HG03442 (cell line): Measurements from ENCODE around the gene APLP2.
"Not testable (repeated sequence)": the region's sequence is repeated elsewhere in the genome, so short reads cannot be mapped to it uniquely, and the experiment has no call there.

Experiments used
- ATAC-seq: cut with Tn5 transposase; IDR thresholded peaks from one replicate; pipeline ENCODE4 v1.9.1; 2021; ENCODE audit warnings: mild to moderate bottlenecking, moderate library complexity; ENCODE audit not compliant: unreplicated experiment

The APLP2 gene

GRCh38 chr11:130190371-130190881 lies 120.7 kb downstream of the APLP2 start:
- no peak for ATAC-seq

- no peak for ATAC-seq
These were observed 122.2 kb downstream of the APLP2 start for GRCh38 chr11:130191896-130192295.

GRCh38 chr11:130192845-130193267 lies 123.2 kb downstream of the APLP2 start:
- no peak for ATAC-seq

GRCh38 chr11:130193551-130193950 lies 123.9 kb downstream of the APLP2 start:
- ATAC-seq = not testable (repeated sequence)
